ENCODE results near the gene SCYGR6.

SCYGR6 gene

DNA sequence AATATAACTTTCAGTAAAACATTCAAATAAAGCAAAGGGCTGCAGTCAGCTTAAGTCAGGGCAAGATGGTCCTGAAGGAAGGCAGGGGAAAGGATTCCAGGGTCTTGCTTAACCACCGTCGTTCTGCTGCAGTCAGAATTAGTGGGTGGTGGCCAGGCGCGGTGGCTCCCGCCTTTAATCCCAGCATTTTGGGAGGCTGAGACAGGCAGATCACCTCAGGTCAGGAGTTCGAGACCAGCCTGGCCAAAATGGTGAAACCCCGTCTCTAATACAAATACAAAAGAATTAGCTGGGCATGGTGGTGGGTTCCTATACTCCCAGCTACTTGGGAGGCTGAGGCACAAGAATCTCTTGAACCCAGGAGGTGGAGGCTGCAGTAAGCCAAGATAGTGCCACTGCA lies 13.6 kb downstream of the SCYGR6 start:
- no peak for DNase-seq

DNA sequence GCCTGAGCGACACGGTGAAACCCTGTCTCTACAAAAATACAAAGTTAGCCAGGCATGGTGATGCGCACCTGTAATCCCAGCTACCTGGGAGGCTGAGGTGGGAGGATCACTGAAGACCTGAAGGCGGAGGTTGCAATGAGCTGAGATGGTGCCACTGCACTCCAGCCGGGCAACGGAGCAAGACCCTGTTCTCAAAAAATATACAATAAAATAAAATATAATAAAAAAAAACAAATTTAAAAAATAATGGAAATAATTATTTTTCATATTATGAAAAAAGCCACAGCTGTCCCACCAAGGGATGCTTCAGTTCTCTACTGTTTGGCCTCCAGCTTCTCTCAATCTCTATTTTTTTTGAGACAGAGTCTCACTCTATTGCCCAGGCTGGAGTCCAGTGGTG lies 17.2 kb downstream of the SCYGR6 start:
- no peak for DNase-seq

DNA sequence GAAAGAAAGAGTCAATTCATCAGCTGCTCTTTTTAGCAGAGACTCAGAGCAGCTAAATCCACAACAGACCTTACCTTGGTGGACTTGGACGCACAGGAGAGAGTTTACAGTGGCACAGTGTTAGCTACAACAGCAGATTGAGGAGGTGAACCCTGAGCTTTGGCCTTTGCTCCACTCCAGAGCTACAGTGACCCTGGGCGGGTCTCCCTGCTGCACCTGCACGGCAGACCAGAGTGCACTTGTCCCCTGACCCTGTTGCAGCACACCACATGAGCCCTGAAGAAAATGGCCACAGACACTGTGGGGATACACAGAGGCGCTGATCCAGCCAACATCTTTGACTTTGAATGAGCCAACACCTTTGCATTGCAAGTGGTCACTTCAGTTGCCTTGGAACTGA lies 17.7 kb downstream of the SCYGR6 start:
- DNase-seq: no peak

DNA sequence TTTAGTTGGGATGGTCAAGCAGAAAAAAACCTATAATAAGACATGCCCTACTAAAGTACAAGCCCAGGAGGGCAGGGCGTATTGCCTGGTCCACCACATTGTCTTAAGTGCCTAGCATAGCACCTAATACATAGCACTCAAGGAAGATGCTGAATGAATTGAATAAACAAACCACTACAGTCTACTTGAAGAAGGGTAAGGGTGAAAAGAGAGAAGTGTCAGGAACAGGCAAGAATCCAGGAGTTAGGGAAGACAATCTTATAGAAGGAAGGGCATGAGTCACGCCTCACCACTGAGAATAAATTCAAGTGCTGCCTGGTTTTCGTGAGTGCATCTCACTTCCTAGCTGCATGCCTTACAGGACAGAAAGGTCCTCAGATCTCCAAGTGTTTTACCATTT lies 20.6 kb downstream of the SCYGR6 start:
- DNase-seq: no peak

DNA sequence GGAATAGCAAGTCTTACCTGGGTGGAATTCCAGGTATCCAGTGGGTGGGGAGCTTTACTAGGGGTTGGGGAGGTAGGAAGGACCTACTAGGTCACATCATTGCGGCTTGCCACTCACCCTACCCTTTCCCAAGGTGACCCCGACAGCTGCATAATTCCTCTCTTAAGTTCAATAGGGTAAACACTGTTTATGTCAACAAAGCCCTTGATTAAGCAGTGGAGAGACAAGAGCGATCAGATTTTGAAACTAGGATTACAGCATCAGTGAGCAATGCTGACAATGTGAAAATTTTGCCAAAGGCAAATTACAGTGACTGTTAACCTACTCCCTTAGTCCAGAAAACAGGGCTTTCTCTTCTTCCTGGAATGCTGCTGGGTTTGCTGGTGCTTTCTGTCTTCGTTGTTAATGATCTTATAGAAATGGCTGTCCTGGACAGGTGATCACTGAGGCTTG lies 21.3 kb downstream of the SCYGR6 start:
- DNase-seq: no peak

DNA sequence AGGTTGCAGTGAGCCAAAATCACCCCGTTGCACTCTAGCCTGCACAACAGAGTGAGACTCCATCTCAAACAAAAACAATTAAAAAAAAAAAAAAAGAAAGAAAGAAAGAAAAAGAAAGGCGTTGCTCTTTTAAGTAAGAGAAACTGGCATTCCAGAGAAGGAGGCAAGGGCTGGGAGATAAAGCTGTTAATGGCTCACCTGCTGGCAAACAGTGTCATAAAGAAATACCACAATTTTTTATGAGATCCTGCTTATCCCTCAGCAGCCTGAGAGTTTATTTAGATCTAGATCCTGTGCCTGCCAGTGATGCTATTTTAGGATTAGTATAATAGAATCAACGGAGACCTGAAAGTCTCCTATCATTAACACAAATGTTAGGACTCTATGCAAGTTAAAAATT lies 23.0 kb downstream of the SCYGR6 start:
- no peak for DNase-seq

DNA sequence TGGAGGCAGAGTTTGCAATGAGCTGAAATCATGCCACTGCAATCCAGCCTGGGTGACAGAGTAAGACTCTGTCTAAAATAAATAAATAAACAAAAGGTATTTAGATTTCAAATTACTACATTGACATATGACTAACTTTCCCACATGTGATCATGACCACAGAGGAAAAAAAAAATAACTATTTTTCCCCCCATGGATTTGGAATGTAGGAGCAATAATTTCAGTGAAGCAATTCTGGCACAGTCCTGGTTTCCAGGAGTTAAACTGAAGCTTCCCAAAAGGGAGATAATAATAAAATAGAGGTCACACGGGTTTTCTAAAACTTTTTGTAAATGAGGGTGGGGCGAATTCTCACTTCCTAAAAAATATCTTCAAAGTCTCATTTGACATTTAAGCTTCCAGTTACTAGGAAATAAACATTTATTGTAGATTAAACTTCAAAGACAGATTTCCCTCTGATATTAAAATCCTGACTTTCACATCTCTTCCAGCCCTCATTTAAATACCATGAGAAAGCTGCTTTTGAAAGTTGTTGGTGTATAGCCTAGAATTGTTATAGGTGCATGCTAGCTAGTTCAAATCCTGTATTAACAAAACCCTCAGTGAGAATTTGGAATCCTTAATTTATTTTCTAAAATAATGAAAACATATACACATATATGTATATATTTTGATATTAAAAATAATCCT lies 27.4 kb downstream of the SCYGR6 start:
- no peak for DNase-seq

DNA sequence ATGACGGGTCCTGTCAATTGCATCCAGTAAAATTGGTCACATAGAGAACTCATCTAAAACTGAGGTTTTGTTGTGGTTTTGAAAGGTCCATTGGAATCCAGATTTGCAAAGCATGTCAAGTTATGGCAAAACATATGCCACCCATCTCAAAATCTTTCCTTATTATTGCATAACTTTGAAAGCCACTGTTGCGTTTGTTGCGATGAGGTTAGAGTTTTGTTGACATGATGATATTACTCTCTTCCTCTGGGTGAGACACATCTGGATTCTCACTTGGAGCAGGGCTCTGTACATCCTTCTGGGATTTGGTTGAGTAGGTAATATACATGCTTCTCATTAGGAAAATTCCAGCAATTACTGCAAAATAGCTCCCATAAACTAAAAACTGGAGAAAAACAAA lies 37.4 kb downstream of the SCYGR6 start:
- DNase-seq: no peak

DNA sequence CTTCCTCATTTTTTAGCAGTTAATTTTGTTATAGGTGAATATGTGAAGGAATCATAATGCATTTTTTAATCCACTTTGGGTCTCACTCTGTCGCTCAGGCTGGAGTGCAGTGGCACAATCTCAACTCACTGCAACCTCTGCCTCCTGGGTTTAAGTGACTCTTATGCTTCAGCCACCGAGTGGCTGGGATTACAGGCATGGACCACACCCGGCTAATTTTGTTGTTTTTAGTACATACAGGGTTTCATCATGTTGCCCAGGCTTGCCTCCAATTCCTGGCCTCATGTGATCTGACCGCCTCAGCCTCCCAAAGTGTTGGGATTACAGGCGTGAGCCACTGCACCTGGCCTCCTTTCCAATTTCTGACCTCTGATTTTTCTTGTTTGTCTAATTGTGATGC lies 40.3 kb downstream of the SCYGR6 start:
- no peak for DNase-seq

DNA sequence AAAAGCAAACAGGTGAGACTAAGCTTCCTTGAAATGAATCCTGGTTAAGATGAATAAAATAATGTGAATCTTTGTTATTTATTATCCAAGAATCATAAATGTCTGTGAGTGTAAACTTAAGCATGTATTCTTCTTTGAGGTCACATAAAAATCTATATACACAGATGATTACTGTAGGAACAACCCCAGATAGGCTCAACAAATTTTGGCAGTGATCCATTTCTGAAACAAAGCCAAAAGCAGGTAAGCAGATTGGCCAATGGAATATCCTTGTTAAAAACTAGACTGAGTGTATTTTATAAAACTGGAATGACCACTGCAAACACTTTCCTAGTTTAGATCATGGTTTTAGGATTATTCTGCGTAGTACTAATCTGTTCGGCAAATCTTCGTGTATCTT lies 46.6 kb downstream of the SCYGR6 start:
- DNase-seq: no peak

DNA sequence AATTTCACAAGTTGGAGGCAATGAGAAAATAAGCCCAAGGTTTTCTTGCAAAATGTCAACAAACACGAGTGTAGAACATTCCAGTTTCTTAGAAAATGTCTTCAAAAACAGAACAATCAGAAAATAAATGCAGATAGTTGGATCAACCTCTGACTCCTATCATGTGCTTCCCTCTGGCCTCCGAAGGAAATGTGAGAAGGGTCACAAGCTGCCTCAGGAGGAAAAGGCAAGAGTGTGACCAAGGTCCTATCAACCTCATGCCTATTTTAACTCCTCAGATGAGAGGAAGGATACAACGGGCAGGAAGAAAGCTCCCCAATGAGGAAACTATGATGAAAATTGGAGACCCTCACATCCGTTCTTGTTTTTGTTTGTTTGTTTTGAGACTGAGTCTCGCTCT lies 50.1 kb downstream of the SCYGR6 start:
- DNase-seq: no peak
